Brain microvascular endothelial cell (primary cell): ENCODE measurements around the gene MAP3K9.
A peak's percentile ranks its signal among the peaks of the same experiment; 100 is the strongest.

Experiments used
- DNase-seq: peaks from one replicate; pipeline ENCODE4 v3.0.0-alpha.2; 2020
- H3K27ac ChIP-seq: fragments of 250-450 bp; sonication (Bioruptor Pico); 2 replicates; pipeline ENCODE4 v1.5.1; 2020; ENCODE audit warnings: mild to moderate bottlenecking, moderate library complexity
- H3K27me3 ChIP-seq: fragments of 250-450 bp; sonication (Bioruptor Pico); replicated peaks from 2 replicates; pipeline ENCODE4 v1.5.1; 2020; ENCODE audit warnings: mild to moderate bottlenecking
- H3K36me3 ChIP-seq: fragments of 250-450 bp; sonication (Bioruptor Pico); replicated peaks from 2 replicates; pipeline ENCODE4 v1.5.1; 2020; ENCODE audit warnings: mild to moderate bottlenecking
- H3K4me3 ChIP-seq: 2 replicates; pipeline ENCODE4 v1.5.1; 2011; ENCODE audit warnings: low read depth, mild to moderate bottlenecking, control low read depth, low read length, moderate library complexity
- CTCF ChIP-seq: IDR thresholded peaks from 2 replicates; pipeline ENCODE4 v1.5.1; 2011; ENCODE audit warnings: low read depth, mild to moderate bottlenecking, moderate library complexity, low read length, control low read depth, inconsistent platforms; ENCODE audit errors: missing control alignments
- in situ Hi-C: cut with HindIII; loops from 2 replicates; pipeline ENCODE4 v1.10.0; 2017; ENCODE audit warnings: low sequenced_read_pairs, low pct_ligation_motif_present

The MAP3K9 gene

GRCh38 chr14:70754991-70755390, 54.3 kb downstream of the MAP3K9 start:
- peak; percentile 4 for DNase-seq
- TF ChIP-seq CTCF = no peak
- in situ Hi-C loops = no loop called here
- Histone ChIP-seq H3K4me3 (no peak overlapping the region), H3K27ac (no peak overlapping the region), H3K27me3 (no peaks in the 10 kb centered on the region), H3K36me3 (no peaks in the 10 kb centered on the region)

GRCh38 chr14:70753518-70753953, 55.8 kb downstream of the MAP3K9 start:
- H3K27ac ChIP-seq = no peak overlapping the region
- DNase-seq = no peak
- H3K4me3 ChIP-seq = no peak overlapping the region
- no peaks in the 10 kb centered on the region for H3K36me3 ChIP-seq
- in situ Hi-C loops = no loop called here
- no peak for TF ChIP-seq CTCF
- no peaks in the 10 kb centered on the region for H3K27me3 ChIP-seq

- in situ Hi-C loops = no loop called here
- H3K36me3 ChIP-seq = no peaks in the 10 kb centered on the region
- no peak for DNase-seq
- no peak for TF ChIP-seq CTCF
- no peak overlapping the region for H3K27ac ChIP-seq
- H3K27me3 ChIP-seq = no peaks in the 10 kb centered on the region
- H3K4me3 ChIP-seq = no peak overlapping the region
Observed at GRCh38 chr14:70748422-70748821, 60.9 kb downstream of the MAP3K9 start.

GRCh38 chr14:70744641-70745040, 64.7 kb downstream of the MAP3K9 start:
- no peak overlapping the region for H3K27ac ChIP-seq
- TF ChIP-seq CTCF = no peak
- in situ Hi-C loops = no loop called here
- H3K36me3 ChIP-seq = no peaks in the 10 kb centered on the region
- no peak overlapping the region for H3K4me3 ChIP-seq
- no peak for DNase-seq
- H3K27me3 ChIP-seq = no peaks in the 10 kb centered on the region

GRCh38 chr14:70742316-70742715, 67.0 kb downstream of the MAP3K9 start:
- no peak for DNase-seq
- Histone ChIP-seq H3K36me3 (no peaks in the 10 kb centered on the region), H3K27me3 (no peaks in the 10 kb centered on the region), H3K4me3 (no peak overlapping the region), H3K27ac (no peak overlapping the region)
- TF ChIP-seq CTCF = no peak
- in situ Hi-C loops = no loop called here

GRCh38 chr14:70741482-70741881, 67.8 kb downstream of the MAP3K9 start:
- H3K36me3 ChIP-seq = no peaks in the 10 kb centered on the region
- in situ Hi-C loops = no loop called here

More at GRCh38 chr14:70741482-70741881, 67.8 kb downstream of the MAP3K9 start:
- Histone ChIP-seq H3K4me3 (no peak overlapping the region), H3K27ac (no peak overlapping the region), H3K27me3 (no peaks in the 10 kb centered on the region)
- no peak for DNase-seq
- TF ChIP-seq CTCF = no peak
